Esophagus squamous epithelium (tissue), 5 donors: ENCODE results near the gene CACNA2D2. TPM values are rescaled to one million over a fixed set of nuclear protein-coding genes. Genes with fewer than 3 reads are reported as not detected.

ENCODE experiments used
- DNase-seq: peaks from one replicate; lab custom pipeline; 2025; lab: John Stamatoyannopoulos, UW
- H3K27ac ChIP-seq, 4 donors: fragments of 200-600 bp; sonication (generic); one replicate each; pipeline ENCODE4 v1.5.1; 2016 to 2019; ENCODE audit warnings: mild to moderate bottlenecking in 1 of 4
- H3K27me3 ChIP-seq, 4 donors: fragments of 200-600 bp; sonication (generic); 1 replicate in 3 of 4; 2 replicates in 1 of 4; pipeline versions ENCODE4 v1.5.1 to v1.6.0; 2017 to 2021; ENCODE audit warnings: antibody characterized with exemption in 1 of 4
- H3K36me3 ChIP-seq, 3 donors: fragments of 200-600 bp; sonication (generic); one replicate each; pipeline ENCODE4 v1.5.1; 2016 to 2019
- H3K4me1 ChIP-seq, 3 donors: fragments of 200-600 bp; sonication (generic); one replicate each; pipeline ENCODE4 v1.5.1; 2017 to 2019
- H3K4me3 ChIP-seq, 4 donors: fragments of 200-600 bp; sonication (generic); 1 replicate in 3 of 4; 2 replicates in 1 of 4; pipeline ENCODE4 v1.5.1; 2016 to 2019; ENCODE audit warnings: mild to moderate bottlenecking in 2 of 4, moderate library complexity in 1 of 4
- H3K9me3 ChIP-seq, 3 donors: fragments of 200-600 bp; sonication (generic); one replicate each; pipeline ENCODE4 v1.5.1; 2016 to 2019
- CTCF ChIP-seq, 6 experiments: fragments of 450-650 bp in 4 of 6; fragments of 200-600 bp in 2 of 6; sonication (generic) in 2 of 6; IDR thresholded peaks; one replicate each; pipeline ENCODE4 v1.5.1; 2016 to 2019; ENCODE audit warnings: antibody characterized with exemption in 6 of 6, mild to moderate bottlenecking in 4 of 6, moderate library complexity in 4 of 6
- POLR2A ChIP-seq, 4 donors: fragments of 450-650 bp; IDR thresholded peaks; one replicate each; pipeline ENCODE4 v1.6.1; 2017; ENCODE audit warnings: antibody characterized with exemption in 4 of 4, mild to moderate bottlenecking in 4 of 4, moderate library complexity in 3 of 4
- WGBS, 2 donors: methylation state at CpG; one replicate each; pipeline ENCODE4 v1.1.5; 2018; 5-methylcytosine and 5-hydroxymethylcytosine counted together
- intact Hi-C: fragments of 100-400 bp; cut with DNase I; formaldehyde crosslinking; loops from one replicate; pipeline ENCODE4 v1.15.0; 2022
- total RNA-seq, 4 donors: library from RNA; depleted of rRNA; stranded (reverse); fragments of >200 nt; gene quantifications; one replicate each; pipeline ENCODE4 v1.1.0, GENCODE V29; 2016
- donor health status: DM: yes; HTN: yes; CAD: no.

CACNA2D2 gene
- total RNA-seq, 4 donors from 2014 or later, result 0.18 to 0.57 (median 0.35) TPM; not detected in 1

DNA sequence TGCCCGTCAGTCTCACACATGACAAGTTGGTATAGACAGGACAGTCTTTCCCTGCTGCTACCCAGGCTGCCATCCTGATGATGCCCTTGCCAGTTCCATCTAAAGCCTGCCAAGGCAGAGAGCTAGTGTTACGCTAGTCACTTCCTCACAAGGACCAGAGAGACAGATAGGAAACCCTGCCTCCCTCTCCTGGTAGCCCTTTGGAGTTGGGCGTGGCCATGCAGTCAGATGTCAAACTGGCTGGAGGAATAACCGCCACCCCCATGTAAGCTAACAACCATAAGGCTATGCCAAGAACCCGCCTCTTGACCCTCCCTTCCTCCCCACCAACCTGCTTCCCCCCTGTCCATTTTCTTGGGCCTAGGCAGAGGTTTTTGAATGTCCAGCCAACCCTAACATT is 146.9 kb downstream of the CACNA2D2 start:
- H3K9me3 ChIP-seq, result no peaks in the 10 kb centered on the region
- no peaks in the 10 kb centered on the region for H3K27me3 ChIP-seq
- H3K27ac ChIP-seq, result peak overlapping the region; percentile 21 to 94 (median 55)
- peaks cover 34 to 75% (median 41%) of the 10 kb centered on the region in 3 donors for H3K4me1 ChIP-seq
- no peak for DNase-seq
- intact Hi-C loops, result no loop called here
- TF ChIP-seq POLR2A (IDR thresholded peaks at IDR 0.05) (no peak), CTCF (IDR thresholded peaks at IDR 0.05) (no peak)
- peaks cover 20 to 60% (median 28%) of the 10 kb centered on the region in 3 donors for H3K36me3 ChIP-seq
- WGBS, 2 donors, result 39 to 43% methylated on average over 2 to 3 of the region's 5 CpGs
- peak overlapping the region in 3 of 4 donors; percentile 85 to 98 (median 89) for H3K4me3 ChIP-seq

DNA sequence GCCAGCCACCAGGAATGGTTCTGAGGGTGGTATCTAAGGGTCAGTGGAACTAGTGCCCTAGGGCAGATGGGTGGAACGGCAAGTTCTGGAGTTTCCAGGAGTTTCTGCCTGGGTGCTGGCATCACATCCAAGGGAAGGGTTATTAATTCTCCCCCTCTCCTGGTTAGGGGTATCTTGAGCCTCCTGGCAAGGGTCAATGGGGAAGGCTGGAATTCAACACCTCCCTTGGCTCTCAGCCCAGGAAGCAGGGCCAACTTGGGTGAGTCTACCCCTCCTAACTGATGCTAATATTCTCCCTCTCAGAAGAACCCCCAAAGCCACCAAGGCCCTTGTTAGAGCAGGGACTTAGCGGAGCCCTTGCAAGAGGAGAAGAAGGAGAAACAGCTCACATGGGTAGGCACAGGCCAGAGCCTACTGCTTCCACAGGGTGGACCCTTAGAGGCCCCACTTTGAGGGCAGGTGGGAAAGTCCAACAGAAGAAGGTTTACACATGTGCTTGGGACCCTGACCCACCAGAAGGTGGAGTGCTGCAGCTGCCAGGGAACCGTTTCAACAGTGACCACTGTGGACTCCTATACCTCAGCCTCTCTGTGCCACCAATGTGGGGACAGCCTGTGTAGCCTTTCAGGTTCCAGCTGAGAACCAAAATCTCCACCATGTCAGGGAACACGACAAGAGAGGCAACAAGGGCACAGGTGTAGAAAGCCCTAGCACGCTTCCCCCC is 147.4 kb downstream of the CACNA2D2 start:
- peak overlapping the region in 2 of 4 donors; percentile 89 to 98 for H3K4me3 ChIP-seq
- H3K27me3 ChIP-seq, result no peaks in the 10 kb centered on the region
- H3K4me1 ChIP-seq, result peaks cover 39 to 81% (median 46%) of the 10 kb centered on the region in 3 donors
- peaks cover 20 to 60% (median 28%) of the 10 kb centered on the region in 3 donors for H3K36me3 ChIP-seq
- 50 to 87% methylated on average over 3 to 5 of the region's 5 CpGs for WGBS, 2 donors
- TF ChIP-seq POLR2A (IDR thresholded peaks at IDR 0.05) (no peak), CTCF (IDR thresholded peaks at IDR 0.05) (no peak)
- peak overlapping the region; percentile 21 to 94 (median 55) for H3K27ac ChIP-seq
- H3K9me3 ChIP-seq, result no peaks in the 10 kb centered on the region
- DNase-seq, result no peak
- intact Hi-C loops, result no loop called here

GRCh38 chr3:50354850-50355249 is 148.6 kb downstream of the CACNA2D2 start:
- intact Hi-C loops, result no loop called here
- Histone ChIP-seq H3K27me3 (no peaks in the 10 kb centered on the region), H3K36me3 (peaks cover 20 to 60% (median 28%) of the 10 kb centered on the region in 3 donors), H3K4me1 (peaks cover 40 to 87% (median 51%) of the 10 kb centered on the region in 3 donors), H3K4me3 (no peak overlapping the region), H3K9me3 (no peaks in the 10 kb centered on the region), H3K27ac (no peak overlapping the region)
- DNase-seq, result no peak
- TF ChIP-seq POLR2A (IDR thresholded peaks at IDR 0.05), result no peak
- TF ChIP-seq CTCF (IDR thresholded peaks at IDR 0.05), result no peak
- 60 to 80% methylated on average over 2 of the region's 7 CpGs for WGBS, 2 donors

GRCh38 chr3:50354186-50354764 is 149.2 kb downstream of the CACNA2D2 start:
- 79 to 100% methylated on average over 3 to 5 of the region's 5 CpGs for WGBS, 2 donors
- H3K4me1 ChIP-seq, result peaks cover 46 to 89% (median 55%) of the 10 kb centered on the region in 3 donors
- peaks cover 20 to 62% (median 28%) of the 10 kb centered on the region in 3 donors for H3K36me3 ChIP-seq

More at GRCh38 chr3:50354186-50354764, 149.2 kb downstream of the CACNA2D2 start:
- H3K27me3 ChIP-seq, result no peaks in the 10 kb centered on the region
- H3K9me3 ChIP-seq, result no peaks in the 10 kb centered on the region
- DNase-seq, result no peak
- H3K27ac ChIP-seq, result no peak overlapping the region
- no peak for TF ChIP-seq CTCF (IDR thresholded peaks at IDR 0.05)
- no peak for TF ChIP-seq POLR2A (IDR thresholded peaks at IDR 0.05)
- no peak overlapping the region for H3K4me3 ChIP-seq
- intact Hi-C loops, result no loop called here
